Lower leg skin (tissue), 3 donors: ENCODE measurements around the gene PDE9A.

Experiments used
- POLR2A ChIP-seq, 2 donors: fragments of 450-650 bp; IDR thresholded peaks; one replicate each; pipeline ENCODE4 v1.6.1; 2016 to 2017; ENCODE audit warnings: antibody characterized with exemption in 2 of 2, mild to moderate bottlenecking in 1 of 2, moderate library complexity in 1 of 2
- TF ChIP-seq, protein P1 (sequence below), 3 donors: fragments of 450-650 bp; IDR thresholded peaks; one replicate each; pipeline ENCODE4 v1.5.1; 2016; ENCODE audit warnings: antibody characterized with exemption in 3 of 3, mild to moderate bottlenecking in 3 of 3, moderate library complexity in 2 of 3

DNA sequence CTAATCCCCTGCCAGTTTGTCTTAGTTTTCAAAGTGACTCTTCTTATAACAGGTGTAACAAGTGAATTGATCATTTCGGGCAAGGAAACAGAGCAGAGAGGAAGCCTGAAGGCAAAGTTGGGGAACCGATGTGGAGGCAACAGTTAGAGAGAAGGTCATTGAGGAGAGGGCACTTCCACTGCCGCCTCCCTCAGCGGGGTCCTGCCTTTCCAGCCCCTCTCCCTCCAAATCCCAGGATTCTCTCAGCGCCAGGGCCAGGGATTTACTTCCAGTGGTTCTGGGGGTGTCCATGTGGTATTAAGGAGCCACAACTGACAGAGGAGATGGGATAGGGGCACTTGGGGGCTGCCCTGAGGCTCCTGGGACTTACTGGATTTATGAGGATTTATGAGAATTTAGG is 39.7 kb upstream of the PDE9A start:
- TF ChIP-seq, protein P1, sequence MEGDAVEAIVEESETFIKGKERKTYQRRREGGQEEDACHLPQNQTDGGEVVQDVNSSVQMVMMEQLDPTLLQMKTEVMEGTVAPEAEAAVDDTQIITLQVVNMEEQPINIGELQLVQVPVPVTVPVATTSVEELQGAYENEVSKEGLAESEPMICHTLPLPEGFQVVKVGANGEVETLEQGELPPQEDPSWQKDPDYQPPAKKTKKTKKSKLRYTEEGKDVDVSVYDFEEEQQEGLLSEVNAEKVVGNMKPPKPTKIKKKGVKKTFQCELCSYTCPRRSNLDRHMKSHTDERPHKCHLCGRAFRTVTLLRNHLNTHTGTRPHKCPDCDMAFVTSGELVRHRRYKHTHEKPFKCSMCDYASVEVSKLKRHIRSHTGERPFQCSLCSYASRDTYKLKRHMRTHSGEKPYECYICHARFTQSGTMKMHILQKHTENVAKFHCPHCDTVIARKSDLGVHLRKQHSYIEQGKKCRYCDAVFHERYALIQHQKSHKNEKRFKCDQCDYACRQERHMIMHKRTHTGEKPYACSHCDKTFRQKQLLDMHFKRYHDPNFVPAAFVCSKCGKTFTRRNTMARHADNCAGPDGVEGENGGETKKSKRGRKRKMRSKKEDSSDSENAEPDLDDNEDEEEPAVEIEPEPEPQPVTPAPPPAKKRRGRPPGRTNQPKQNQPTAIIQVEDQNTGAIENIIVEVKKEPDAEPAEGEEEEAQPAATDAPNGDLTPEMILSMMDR (IDR thresholded peaks at IDR 0.05): no peak
- no peak for TF ChIP-seq POLR2A (IDR thresholded peaks at IDR 0.05)
